Uterus (tissue), 4 donors: ENCODE results near the gene GPAT2. TPM values are rescaled to one million over a fixed set of nuclear protein-coding genes. Genes with fewer than 3 reads are reported as not detected.
"Not testable (repeated sequence)": the region's sequence is repeated elsewhere in the genome, so short reads cannot be mapped to it uniquely, and the experiment has no call there.

Source experiments
- DNase-seq, 2 donors: peaks; one replicate each; pipeline ENCODE4 v3.0.0-alpha.2; 2019 to 2020
- H3K27ac ChIP-seq, 2 donors: fragments of 200-600 bp; sonication (generic); 1 replicate in 1 of 2; 2 replicates in 1 of 2; pipeline ENCODE4 v1.5.1; 2016 to 2018
- H3K27me3 ChIP-seq, 2 donors: fragments of 200-600 bp; sonication (generic); one replicate each; pipeline ENCODE4 v1.5.1; 2018 to 2019; ENCODE audit warnings: control low read depth in 1 of 2
- H3K36me3 ChIP-seq, 2 donors: fragments of 200-600 bp; sonication (generic); one replicate each; pipeline ENCODE4 v1.5.1; 2019; ENCODE audit warnings: control low read depth in 1 of 2
- H3K4me1 ChIP-seq, 2 donors: fragments of 200-600 bp; sonication (generic); one replicate each; pipeline ENCODE4 v1.5.1; 2018 to 2019; ENCODE audit warnings: control low read depth in 1 of 2
- H3K4me3 ChIP-seq, 2 donors: fragments of 200-600 bp; sonication (generic); 1 replicate in 1 of 2; 2 replicates in 1 of 2; pipeline ENCODE4 v1.5.1; 2018 to 2019; ENCODE audit warnings: mild to moderate bottlenecking in 1 of 2
- H3K9me3 ChIP-seq, 2 donors: fragments of 200-600 bp; sonication (generic); one replicate each; pipeline ENCODE4 v1.5.1; 2019; ENCODE audit warnings: control low read depth in 1 of 2
- POLR2A ChIP-seq, 2 donors: fragments of 450-650 bp; IDR thresholded peaks; one replicate each; pipeline ENCODE4 v1.6.1; 2016; ENCODE audit warnings: antibody characterized with exemption in 2 of 2, mild to moderate bottlenecking in 1 of 2, moderate library complexity in 1 of 2
- intact Hi-C: fragments of 100-400 bp; cut with DNase I; formaldehyde crosslinking; loops from one replicate; pipeline ENCODE4 v1.15.1; 2023; ENCODE audit warnings: low total_unique reads
- total RNA-seq, 4 donors: library from RNA; depleted of rRNA in 3 of 4; stranded (reverse); fragments of >200 nt in 3 of 4; gene quantifications; one replicate each; pipeline versions ENCODE4 v1.1.0 to v1.2.4, GENCODE V29; 2014 to 2023
- TF ChIP-seq, protein P1 (sequence below), 4 experiments: fragments of 200-600 bp in 2 of 4; fragments of 450-650 bp in 2 of 4; sonication (generic) in 2 of 4; IDR thresholded peaks; one replicate each; pipeline ENCODE4 v1.5.1; 2016 to 2019; ENCODE audit warnings: antibody characterized with exemption in 4 of 4, mild to moderate bottlenecking in 2 of 4, moderate library complexity in 1 of 4
- donor health status: DM: yes; HTN: yes; CAD: no.

GPAT2 gene, protein sequence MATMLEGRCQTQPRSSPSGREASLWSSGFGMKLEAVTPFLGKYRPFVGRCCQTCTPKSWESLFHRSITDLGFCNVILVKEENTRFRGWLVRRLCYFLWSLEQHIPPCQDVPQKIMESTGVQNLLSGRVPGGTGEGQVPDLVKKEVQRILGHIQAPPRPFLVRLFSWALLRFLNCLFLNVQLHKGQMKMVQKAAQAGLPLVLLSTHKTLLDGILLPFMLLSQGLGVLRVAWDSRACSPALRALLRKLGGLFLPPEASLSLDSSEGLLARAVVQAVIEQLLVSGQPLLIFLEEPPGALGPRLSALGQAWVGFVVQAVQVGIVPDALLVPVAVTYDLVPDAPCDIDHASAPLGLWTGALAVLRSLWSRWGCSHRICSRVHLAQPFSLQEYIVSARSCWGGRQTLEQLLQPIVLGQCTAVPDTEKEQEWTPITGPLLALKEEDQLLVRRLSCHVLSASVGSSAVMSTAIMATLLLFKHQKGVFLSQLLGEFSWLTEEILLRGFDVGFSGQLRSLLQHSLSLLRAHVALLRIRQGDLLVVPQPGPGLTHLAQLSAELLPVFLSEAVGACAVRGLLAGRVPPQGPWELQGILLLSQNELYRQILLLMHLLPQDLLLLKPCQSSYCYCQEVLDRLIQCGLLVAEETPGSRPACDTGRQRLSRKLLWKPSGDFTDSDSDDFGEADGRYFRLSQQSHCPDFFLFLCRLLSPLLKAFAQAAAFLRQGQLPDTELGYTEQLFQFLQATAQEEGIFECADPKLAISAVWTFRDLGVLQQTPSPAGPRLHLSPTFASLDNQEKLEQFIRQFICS
- total RNA-seq, result 1 to 10 TPM in 3 of 4 donors, not detected in 1; 4.8 to 5.4 (median 5.3) TPM

DNA sequence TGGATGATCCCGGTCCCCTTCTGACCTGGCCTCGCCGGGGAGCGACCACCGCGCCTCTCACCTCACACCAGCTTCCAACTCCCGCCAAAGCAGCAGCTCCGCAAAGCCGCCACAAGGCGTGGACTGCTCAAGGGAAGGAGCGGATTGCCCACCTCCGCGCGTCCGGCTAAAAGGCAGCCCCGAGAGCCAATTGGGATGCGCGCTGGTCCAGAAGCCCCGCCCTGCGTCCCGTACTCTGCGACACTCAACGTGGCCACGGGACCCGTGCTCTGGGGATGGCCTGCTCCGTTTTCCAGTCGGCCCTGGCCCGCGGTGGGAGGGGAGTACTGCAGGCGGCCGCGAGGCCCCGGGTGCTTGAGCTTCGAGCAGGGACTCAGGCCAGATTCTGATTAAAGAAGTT lies at the start of gene GPAT2:
GPAT2 (minus strand) TSS at position 125 of the 400 bp plus-strand sequence. CDS start 2,557 bp downstream, outside the sequence.
- DNase-seq, H3K4me1 ChIP-seq, intact Hi-C loops: not testable (repeated sequence)

DNA sequence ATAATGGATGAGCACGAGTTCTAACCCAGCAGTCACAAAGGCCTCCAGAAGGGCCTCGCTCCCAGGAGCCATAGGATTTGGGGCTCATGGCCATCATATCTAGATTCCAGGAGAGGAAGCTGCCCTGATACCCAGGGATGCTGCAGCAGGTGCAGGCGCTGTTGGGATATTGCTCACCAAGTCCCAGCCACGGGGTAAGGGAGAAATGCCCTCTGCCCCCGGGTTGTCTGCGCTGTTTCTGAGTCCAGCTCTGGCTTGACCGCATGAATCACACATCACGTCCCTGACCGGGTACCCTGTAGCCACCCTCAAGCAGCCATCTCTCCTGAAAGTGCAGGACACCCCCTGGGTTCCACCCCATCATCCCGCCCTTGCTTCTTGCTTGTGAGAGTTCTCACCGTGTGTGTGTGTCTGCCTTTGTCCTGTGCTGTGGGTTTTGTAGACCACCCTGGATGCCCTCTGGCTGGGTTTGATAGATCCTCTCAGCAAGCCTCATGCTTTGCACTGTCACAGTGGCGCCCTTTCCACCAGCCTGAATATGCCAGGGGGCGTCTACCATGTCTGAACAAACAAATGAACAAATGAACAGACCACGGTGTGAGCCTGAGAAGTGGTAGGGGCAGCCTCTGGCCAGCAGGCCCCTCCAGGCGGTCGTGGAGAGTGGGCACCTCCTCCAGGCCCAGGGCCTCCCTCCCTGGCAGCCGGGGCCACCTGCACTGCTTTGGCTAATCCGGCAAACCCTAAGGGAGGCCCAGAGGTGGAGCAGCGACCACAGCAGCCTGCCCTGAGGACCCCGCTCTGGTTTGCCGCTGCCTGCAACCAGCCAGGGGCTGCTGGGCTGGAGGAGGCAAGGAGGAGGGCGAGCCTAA lies 49.5 kb upstream of the GPAT2 start:
- intact Hi-C loops, result no loop called here
- H3K27ac ChIP-seq, result no peak overlapping the region
- DNase-seq, result no peak

More for the DNA sequence above, at the start of gene GPAT2:
- not testable (repeated sequence) for H3K27ac ChIP-seq, H3K27me3 ChIP-seq, H3K9me3 ChIP-seq, H3K4me3 ChIP-seq, H3K36me3 ChIP-seq

DNA sequence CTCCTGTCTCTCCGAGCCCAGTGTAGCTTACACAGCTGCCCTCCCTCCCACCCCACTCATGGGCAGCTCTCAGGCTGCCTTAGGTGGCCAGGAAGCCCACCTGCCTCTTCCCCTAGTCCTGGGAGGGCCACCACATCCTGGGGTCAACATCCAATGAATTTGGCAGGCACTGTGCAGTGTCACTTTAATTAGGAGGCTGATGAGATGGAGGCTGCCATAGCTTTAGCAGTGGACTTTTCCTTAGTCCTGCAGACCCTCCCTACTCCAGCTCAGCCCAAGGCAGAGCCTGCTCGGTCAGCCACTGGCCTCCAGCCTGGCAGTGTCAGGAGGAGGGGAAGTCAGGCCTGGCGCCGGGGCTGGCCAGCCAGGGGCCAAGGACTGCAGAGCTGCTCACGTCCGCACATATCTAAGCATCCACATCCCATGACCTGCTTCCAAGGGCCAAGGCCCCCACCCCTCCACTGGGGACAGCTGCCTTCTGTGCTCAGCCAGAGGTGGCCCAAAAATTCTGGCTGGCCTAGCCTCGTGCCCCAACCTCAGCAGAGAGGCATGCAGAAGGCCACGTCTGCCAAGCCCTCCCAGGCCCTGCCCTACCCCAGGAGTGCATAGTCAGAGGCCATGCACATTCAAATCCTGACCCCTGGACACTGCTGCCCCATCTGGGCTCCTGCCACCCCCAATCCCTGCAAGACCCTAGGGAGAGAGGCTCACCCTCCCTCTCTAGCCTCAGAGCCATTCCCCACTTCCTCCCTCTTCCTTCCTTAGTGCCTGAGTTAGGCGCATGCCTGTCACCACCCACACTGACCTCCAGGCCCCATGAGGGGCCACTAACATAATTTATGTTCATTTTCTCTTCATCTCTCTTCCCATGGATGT lies 48.6 kb upstream of the GPAT2 start:
- H3K4me1 ChIP-seq, result no peaks in the 10 kb centered on the region
- no peaks in the 10 kb centered on the region for H3K27me3 ChIP-seq
- H3K4me3 ChIP-seq, result no peak overlapping the region
- peak overlapping the region; percentile 21 to 41 for H3K27ac ChIP-seq
- H3K9me3 ChIP-seq, result no peaks in the 10 kb centered on the region
- intact Hi-C loops, result no loop called here
- DNase-seq, result no peak
- no peak for TF ChIP-seq POLR2A (IDR thresholded peaks at IDR 0.05)
- TF ChIP-seq, protein P1, sequence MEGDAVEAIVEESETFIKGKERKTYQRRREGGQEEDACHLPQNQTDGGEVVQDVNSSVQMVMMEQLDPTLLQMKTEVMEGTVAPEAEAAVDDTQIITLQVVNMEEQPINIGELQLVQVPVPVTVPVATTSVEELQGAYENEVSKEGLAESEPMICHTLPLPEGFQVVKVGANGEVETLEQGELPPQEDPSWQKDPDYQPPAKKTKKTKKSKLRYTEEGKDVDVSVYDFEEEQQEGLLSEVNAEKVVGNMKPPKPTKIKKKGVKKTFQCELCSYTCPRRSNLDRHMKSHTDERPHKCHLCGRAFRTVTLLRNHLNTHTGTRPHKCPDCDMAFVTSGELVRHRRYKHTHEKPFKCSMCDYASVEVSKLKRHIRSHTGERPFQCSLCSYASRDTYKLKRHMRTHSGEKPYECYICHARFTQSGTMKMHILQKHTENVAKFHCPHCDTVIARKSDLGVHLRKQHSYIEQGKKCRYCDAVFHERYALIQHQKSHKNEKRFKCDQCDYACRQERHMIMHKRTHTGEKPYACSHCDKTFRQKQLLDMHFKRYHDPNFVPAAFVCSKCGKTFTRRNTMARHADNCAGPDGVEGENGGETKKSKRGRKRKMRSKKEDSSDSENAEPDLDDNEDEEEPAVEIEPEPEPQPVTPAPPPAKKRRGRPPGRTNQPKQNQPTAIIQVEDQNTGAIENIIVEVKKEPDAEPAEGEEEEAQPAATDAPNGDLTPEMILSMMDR (IDR thresholded peaks at IDR 0.05), result no peak
- no peaks in the 10 kb centered on the region for H3K36me3 ChIP-seq

More for the DNA sequence above, 49.5 kb upstream of the GPAT2 start:
- Histone ChIP-seq H3K27me3 (no peaks in the 10 kb centered on the region), H3K4me3 (no peak overlapping the region), H3K36me3 (no peaks in the 10 kb centered on the region), H3K9me3 (no peaks in the 10 kb centered on the region), H3K4me1 (no peaks in the 10 kb centered on the region)
- TF ChIP-seq POLR2A (IDR thresholded peaks at IDR 0.05), result no peak
- TF ChIP-seq, protein P1 (IDR thresholded peaks at IDR 0.05), result no peak

DNA sequence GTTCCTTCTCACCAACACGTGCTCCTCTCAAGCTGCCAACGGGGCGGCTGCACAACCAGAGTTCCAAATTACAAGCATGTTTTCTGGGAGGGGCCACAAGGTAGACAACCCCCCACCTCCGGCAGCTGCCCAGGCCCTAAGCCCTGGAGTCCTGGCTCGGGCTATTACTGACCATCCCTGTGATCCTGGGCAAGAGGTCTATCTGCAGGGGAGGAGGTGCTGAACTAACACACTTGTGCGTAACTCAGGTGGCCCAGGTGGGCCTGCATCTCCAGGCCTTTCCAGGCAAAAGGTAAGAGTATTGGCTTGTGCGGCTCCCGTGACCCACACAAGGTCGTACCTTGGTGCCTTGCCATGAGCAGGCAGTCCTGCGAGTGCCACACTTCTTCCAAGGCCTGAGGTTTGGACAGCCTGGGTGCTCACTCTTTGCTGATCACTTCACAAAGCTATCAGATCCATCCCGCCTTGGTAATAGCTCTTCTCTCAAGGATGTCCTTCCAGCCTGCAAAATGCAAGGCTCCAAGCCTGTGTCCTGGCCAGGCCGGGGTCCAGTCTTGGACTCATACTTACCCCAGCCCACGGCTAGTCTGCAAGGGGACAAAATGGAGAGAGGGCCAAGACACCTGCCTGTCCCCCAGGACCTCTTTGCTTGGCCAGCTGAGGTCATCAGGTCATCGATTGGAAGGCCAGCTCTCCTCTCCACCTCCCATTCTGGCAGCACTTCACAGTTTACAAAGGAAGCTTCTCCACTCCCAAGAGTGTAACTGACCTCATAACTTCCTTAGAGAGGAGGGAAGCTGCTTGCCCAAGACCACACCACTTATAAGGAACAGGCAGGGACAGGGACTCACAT lies 47.7 kb upstream of the GPAT2 start:
- no peak for DNase-seq
- no peaks in the 10 kb centered on the region for H3K4me1 ChIP-seq
- H3K27ac ChIP-seq, result peak overlapping the region; percentile 21 to 41
- H3K4me3 ChIP-seq, result no peak overlapping the region
- intact Hi-C loops, result no loop called here
- no peaks in the 10 kb centered on the region for H3K27me3 ChIP-seq
- H3K9me3 ChIP-seq, result no peaks in the 10 kb centered on the region
- H3K36me3 ChIP-seq, result no peaks in the 10 kb centered on the region
- TF ChIP-seq, protein P1 (IDR thresholded peaks at IDR 0.05), result no peak
- TF ChIP-seq POLR2A (IDR thresholded peaks at IDR 0.05), result no peak
